Measurements from ENCODE around the gene CEL. TPM values are rescaled to one million over a fixed set of nuclear protein-coding genes. Genes with fewer than 3 reads are reported as not detected.

The CEL gene
- total and polyA plus RNA-seq, 10 of the 15 experiments (the other 5 are each of a cell fraction or from before 2014, with no cell fraction given): 0.05 to 4.1 (median 0.29) TPM; not detected in 2

GRCh38 chr9:133030317-133031129, 31.3 kb upstream of the CEL start, which contains the start of gene GTF3C5 (continued):
- TF ChIP-seq IRF5 (IDR thresholded peaks at IDR 0.05; ENCODE audit: borderline replicate concordance): no peak
- no peak for TF ChIP-seq CHD1 (IDR thresholded peaks at IDR 0.05; ENCODE audit: low read depth, low read length)
- peak; percentile 61; the same call in 1 of the 2 replicates for TF ChIP-seq ASH2L (IDR thresholded peaks at IDR 0.05; ENCODE audit: borderline replicate concordance, low read depth)
- TF ChIP-seq RAD21 (IDR thresholded peaks at IDR 0.05; ENCODE audit: insufficient read depth, low read depth, low read length): no peak
- TF ChIP-seq ZNF622 (IDR thresholded peaks at IDR 0.05): no peak
- TF ChIP-seq ZBTB4 (CRISPR knock-in tag; IDR thresholded peaks at IDR 0.05): no peak
- TF ChIP-seq SRF (IDR thresholded peaks at IDR 0.05; ENCODE audit: low read depth in 2 of 2, low read length in 2 of 2): peak in 1 of 2 experiments; percentile 75; a peak in 1 of 4 replicates
- 0 out of 2 replicates have a peak, but pooled peaks have one; percentile 48 for TF ChIP-seq ELK1 (IDR thresholded peaks at IDR 0.05; ENCODE audit: low read depth, low read length)
- no peak for TF ChIP-seq YBX1 (IDR thresholded peaks at IDR 0.05)
- no peak for TF ChIP-seq CTCF (IDR thresholded peaks at IDR 0.05 in 2 of 3, conservative IDR thresholded peaks at IDR 0.05 in 1 of 3; ENCODE audit: control insufficient read depth in 2 of 3, extremely low read depth in 1 of 3, insufficient read depth in 1 of 3, low read depth in 3 of 3, low read length in 3 of 3)
- no peak for TF ChIP-seq CHD4 (IDR thresholded peaks at IDR 0.05)
- TF ChIP-seq ZZZ3 (IDR thresholded peaks at IDR 0.05; ENCODE audit: control insufficient read depth, insufficient read length, low read depth): no peak
- no peak for TF ChIP-seq ZNF274 (IDR thresholded peaks at IDR 0.05; ENCODE audit: insufficient read depth, insufficient read length)
- no peak for TF ChIP-seq NFXL1 (IDR thresholded peaks at IDR 0.05; ENCODE audit: borderline replicate concordance)
- no peak for TF ChIP-seq EZH2 (IDR thresholded peaks at IDR 0.05; ENCODE audit: borderline replicate concordance, control insufficient read depth, low read depth, low read length)
- TF ChIP-seq E4F1 (IDR thresholded peaks at IDR 0.05; ENCODE audit: borderline replicate concordance, partially characterized antibody): peak; percentile 75
- TF ChIP-seq HDAC2 (IDR thresholded peaks at IDR 0.05): peak; percentile 95
- peak; percentile 89 for TF ChIP-seq POU2F2 (IDR thresholded peaks at IDR 0.05; ENCODE audit: borderline replicate concordance, low read depth, low read length)
- TF ChIP-seq POLR2A (IDR thresholded peaks at IDR 0.05; ENCODE audit: low read depth, low read length): peak; percentile 95
- TF ChIP-seq STAT3 (IDR thresholded peaks at IDR 0.05; ENCODE audit: low read depth, low read length): no peak
